ENCODE results near the gene DCUN1D4.

Gene DCUN1D4

DNA sequence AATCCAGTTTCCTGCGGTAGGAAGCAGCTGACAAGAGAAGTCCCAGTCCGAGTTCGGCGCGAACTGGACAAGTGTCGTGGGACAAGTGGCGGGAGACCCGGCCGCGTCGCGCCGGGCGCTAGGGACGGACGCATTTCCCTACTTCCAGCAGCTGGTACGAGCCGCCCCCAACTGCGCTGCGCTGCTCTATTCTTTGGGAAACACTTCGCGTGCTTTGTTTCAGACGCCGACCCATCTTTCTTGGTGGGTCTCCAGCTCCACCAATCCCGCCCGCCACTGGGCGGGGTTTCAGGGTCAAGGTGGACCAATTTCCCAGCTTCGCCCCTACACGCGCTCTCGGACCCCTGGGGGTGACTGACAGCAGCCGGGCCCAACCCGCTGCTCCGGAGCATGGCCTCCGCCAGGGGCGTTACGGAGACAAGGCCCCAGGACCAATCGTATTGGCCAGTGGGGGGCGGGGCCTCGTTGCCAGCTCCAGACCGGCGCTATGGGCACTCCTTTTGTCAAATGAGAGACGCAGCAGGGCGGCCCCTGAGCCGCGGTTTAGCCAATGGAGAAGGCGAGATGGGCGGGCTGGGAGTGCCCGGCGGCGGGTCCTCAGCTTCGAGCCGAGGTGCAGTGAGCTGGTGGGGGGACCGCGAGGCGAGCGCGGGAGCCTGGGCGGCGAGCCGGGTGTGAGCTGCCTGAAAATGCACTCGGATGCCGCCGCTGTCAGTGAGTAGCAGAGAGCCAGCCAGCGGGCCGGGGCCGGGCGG is at the start of gene DCUN1D4:
TSS of gene DCUN1D4 (plus strand) at position 600 of the 755 bp plus-strand sequence. CDS start at position 690, 90 bp downstream.
- peak; percentile 91 to 99 for DNase-seq (ENCODE audit: low read depth in 2 of 2, low spot score in 1 of 2)

DNA sequence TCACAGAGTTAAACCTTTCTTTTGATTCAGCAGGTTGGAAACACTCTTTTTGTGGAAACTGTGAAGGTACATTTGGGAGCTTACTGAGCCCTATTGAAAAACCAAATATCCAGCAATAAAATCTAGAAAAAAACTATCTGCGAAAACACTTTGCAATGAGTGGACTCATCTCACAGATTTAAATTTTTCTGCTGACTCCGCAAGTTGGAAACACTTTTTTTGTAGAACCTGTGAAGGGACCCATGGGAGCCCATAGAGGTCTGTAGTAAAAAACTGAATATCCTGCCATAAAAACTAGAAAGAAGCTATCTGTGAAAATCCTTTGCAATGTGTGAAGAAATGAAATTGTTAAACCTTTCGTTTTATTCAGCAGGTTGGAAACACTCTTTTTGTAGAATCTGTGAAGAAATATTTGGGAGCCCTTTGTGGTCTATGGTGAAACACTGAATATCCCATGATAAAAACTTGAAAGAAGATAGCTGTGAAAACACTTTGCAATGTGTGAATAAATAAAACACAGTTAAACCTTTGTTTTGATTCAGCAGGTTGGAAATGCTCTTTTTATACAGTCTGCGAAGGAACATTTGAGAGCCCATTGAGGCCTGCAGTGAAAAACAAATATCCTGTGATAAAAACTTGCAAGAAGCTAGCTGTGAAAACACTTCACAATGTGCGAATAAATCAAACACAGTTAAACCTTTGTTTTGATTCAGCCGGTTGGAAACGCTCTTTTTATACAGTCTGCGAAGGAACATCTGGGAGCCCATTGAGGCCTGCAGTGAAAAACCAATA is 22.3 kb upstream of the DCUN1D4 start:
- DNase-seq (ENCODE audit: low read depth in 2 of 2, low spot score in 1 of 2): no peak

DNA sequence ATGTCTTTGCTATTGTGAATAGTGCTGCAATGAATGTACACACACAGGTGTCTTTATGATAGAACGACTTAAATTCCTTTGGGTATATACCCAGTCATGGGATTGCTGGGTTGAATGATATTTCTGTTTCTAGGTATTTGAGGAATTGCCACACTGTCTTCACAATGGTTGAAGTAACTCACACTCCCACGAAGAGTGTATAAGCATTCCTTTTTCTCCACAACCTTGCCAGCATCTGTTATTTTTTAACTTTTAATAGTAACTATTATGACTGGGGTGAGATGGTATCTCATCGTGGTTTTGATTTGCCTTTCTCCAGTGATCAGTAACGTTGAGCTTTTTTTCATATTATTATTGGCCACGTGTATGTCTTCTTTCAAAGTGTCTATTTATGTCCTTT is 17.6 kb upstream of the DCUN1D4 start:
- no peak for DNase-seq (ENCODE audit: low read depth in 2 of 2, low spot score in 1 of 2)

DNA sequence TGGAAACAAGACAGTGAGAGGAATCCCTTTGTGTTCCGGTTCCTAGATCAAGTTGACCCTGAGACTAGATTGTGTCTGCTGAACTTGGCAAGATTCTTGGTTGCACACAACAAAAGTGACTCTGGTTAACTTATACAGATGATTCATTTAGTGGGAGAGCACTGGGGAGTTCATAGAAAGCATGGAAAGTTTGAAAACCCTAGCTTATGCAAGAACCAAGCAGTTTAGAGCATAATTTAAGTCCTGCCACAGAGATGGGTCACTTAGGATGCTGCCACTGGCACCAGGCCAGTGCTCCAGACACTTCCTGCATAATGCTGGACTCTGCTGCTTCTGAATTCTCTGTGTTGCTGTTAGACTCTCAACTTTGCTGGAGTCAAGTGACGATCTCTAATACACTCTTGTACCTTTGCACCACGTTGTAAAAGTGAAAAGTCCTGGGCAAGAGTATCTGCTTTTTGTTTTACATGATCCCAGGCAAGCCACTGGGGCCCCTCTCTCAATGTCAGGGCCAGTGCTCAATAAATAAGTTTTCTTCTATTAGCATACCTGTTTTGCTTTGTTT is 12.7 kb upstream of the DCUN1D4 start:
- DNase-seq (ENCODE audit: low read depth in 2 of 2, low spot score in 1 of 2): no peak

DNA sequence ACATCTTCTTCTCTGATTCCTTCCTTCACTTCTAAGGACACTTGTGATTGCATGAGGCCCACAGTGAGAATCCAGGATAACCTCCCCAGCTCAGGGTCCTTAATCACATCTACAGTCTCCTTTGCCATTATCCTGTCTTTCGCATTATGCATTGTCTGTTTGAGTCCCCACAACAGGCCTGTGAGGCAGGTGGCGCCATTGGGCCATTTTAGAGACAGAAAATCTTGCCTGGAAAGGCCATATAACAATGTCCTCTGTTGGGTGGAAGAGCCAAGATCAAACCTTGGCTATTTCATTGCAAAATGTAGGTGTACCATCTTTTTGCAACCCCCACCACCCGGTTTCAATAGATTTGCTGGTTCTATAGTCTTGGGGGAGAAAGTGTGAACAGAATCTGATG is 11.8 kb upstream of the DCUN1D4 start:
- DNase-seq (ENCODE audit: low read depth in 2 of 2, low spot score in 1 of 2): peak; percentile 21 to 47

DNA sequence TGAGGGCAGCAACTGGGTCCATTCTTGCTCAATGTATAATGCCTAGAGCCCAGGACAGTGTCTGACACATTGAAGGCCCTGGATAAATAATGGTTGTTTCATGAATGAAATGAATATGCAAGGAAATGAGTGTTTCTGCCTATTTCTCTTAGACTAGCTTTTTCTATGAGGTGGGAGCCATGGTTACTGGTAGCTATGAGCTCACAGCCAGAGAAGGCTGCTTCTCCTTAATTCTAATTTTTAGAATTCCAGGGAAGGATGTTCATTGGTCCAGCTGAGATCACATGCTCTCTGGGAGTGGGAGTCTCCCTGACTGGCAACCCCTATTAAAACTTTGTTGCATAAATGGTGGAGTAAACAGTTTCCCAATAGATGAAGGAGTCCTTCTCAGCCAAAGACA is 9.7 kb upstream of the DCUN1D4 start:
- DNase-seq (ENCODE audit: low read depth in 2 of 2, low spot score in 1 of 2): no peak

DNA sequence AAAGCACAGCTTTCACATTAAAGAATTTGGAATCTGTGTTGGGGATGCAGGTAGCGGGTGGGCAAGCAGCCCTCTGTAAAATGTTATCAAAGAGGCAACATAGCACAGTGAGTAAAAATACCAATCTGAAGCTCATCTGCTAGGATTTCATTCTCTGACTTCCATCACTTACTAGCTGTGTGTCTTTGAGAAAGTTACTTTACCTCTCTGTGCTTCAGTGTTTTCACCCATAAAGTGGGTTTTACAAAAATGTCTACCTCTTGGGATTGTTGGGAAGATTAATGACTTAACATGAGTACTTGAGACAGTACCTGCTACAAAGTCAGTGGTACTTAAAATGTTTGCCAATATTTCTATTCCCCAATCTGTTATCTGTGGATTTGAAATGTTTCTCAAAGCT is 7.9 kb upstream of the DCUN1D4 start:
- no peak for DNase-seq (ENCODE audit: low read depth in 2 of 2, low spot score in 1 of 2)

DNA sequence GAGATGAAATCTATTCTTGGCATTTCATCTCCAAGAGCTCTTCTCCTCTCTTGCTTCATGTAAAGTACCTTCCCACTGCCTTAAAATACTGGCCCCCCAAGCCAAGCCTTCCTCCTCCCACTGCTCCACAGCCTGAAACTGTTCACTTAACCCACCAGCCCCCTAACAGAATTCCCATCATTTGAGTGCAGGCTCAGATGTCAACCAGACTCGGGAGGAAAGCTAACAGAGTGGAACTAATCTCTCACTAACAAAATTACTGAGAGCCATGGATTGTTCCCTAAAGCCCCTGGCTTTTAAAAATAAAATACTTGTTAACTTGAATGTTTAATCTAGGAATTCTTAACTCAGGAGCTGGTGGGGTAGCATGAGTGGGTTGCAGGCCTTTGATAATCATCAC is 7.1 kb upstream of the DCUN1D4 start:
- DNase-seq (ENCODE audit: low read depth in 2 of 2, low spot score in 1 of 2): no peak

DNA sequence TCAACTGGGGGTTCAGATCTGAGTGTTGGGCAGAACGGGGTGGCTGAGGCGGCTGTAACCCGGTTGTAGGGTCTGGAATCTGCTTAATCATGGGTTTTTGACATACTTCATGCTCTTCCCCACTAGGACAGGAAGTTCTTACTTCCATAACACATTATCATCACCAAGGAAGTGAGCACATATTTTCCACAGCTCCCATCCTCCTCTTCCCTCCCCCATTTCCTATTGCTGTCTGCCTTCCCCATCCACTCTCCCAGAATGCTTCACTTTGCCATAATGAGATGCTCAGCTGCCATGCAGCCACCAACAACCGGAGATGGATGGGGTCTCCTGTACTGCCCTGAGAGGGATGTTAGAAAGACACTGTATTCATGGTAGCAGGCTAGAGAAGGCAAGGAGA is 6.4 kb upstream of the DCUN1D4 start:
- DNase-seq (ENCODE audit: low read depth in 2 of 2, low spot score in 1 of 2): no peak

DNA sequence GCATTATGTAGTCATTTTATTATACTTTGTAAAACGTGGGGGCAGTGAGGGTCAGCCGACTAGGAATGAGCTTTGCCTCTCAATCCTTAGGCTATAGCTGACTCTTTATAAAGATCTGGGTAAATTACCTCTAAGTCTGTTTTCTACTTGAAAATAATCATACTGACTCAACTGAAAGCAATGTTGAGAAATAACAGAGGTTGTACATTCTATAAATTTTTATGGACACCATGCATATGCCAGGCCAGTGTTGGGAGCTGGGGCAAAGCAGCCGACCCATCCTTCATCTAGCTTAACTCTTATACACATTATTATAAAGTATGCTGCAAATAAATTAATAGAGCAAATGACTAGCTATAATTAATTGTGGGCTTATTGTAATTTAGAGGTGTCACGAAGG is 2.2 kb upstream of the DCUN1D4 start:
- DNase-seq (ENCODE audit: low read depth in 2 of 2, low spot score in 1 of 2): no peak

DNA sequence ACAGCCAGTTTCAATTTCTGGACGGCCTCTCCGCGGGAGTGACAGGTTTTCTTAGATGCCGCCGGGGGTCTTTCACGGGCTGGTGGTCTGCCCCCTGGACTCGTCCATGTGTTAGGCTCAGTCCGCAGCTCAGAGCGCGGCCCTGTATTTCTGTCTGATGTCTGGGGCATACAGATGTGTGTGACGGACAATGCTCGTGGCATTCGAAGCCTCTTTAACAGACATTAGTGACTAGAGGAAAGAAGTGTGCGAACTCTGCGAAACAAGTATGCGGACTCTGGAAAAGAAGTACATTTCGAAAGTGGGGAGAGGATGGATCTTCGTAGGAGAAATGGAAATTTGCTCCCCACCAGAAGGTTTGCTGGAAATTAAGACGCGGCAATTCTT is 793 bp upstream of the DCUN1D4 start:
- DNase-seq (ENCODE audit: low read depth in 2 of 2, low spot score in 1 of 2): no peak

DNA sequence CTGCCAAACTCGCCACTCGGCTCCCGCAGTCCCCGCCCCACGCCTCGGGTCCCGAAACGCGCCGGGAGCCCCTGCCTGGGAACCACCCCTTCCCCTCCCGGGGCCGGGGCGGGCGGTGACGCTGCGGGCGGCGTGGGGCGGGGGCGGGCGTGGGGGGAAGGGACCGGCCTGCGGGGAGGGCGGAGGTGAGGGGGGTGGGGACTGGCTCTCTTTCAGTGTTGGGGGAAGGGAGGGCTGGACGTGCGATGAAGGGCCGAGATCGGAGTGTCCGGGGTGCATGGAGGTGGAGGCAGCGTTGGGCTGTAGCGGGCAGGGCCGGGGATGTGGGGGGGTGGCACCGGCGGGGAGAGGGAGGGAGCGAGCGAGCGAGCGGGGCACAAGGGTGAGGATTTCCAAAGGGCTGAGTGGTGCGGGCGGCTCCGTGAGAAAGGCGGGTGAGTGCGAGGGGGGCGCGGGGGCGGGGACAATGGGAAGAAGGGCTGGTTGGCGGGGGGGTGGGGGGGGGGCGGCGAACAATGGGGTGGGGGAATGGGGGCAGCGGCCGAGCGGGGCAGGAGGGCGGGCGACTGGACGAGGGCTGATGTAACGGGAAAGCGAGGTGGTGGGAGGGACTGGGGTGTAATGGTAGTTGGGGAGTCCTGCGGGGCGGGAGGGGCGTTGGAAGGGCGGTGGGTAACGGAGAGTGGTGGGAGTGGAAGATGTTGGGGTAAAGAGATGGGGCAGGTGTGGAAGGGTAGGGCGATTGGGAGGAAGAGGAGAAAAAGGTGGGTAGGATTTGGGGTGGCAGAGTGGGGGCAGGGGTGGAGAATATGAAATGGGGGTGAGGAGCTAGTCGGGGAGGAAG is 578 bp downstream of the DCUN1D4 start:
- peak; percentile 28 to 43 for DNase-seq (ENCODE audit: low read depth in 2 of 2, low spot score in 1 of 2)

DNA sequence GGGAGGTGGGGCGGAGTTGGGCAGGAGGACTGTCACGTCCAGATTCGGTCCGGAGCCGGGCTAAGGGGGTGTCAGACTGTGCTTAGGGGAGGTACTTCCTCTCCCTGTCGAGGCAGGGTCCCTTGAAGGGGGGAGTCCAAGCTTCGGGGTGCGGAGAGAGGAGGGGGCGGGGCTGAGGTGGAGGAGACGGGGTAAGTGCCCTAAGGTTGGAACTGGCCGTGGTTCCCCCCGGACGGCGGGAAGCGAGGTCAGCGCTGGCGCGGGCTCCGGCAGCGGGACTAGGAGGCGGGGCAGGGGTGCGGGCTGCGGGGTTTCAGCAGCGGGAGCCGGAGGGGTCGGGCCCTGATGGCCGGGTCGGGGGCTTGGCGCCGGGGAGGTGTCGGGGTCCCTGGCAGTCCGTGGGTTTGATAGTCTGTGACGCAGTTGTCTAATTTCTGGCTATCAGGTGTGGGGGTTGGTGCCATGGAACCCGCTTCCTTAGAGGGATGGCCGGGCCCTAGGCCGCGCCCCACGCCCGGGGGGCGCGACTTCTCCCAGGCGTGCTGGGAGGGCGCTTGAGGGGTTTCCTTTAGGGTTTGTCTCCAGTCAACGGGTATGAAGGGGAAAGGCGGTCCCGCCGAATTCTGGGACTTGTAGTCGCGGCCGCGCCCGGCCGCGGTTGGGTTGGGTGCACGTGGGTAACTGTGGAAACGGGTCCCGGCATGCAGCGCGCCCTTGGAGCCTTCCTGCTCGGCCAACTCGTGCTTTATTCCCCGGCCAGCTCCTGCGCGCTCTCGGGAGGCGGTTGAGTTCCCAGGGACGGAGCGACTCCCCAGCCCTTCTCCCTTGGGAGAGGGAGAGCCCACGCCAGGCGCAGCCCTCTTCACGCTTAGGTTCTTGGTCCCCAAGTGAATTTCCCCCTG is 1.5 kb downstream of the DCUN1D4 start:
- DNase-seq (ENCODE audit: low read depth in 2 of 2, low spot score in 1 of 2): peak; percentile 55 to 56

DNA sequence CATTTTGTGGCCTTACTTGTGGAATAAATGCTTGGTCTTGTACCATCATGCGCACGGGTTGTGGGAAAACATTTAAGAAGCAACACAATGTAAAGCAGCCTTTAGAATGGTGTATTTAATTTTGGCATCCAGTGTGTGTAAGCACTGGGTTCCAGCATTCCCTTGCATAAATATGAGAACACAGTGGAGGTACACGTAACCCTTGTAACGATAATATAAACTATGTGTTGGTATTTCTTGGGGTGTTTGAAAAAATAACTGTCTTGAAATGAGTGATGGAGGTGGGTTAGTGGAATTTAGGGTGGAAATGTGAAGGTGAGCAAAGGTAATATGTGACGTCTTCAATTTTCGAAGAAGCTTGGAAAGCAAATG is 2.1 kb downstream of the DCUN1D4 start:
- DNase-seq (ENCODE audit: low read depth in 2 of 2, low spot score in 1 of 2): no peak

DNA sequence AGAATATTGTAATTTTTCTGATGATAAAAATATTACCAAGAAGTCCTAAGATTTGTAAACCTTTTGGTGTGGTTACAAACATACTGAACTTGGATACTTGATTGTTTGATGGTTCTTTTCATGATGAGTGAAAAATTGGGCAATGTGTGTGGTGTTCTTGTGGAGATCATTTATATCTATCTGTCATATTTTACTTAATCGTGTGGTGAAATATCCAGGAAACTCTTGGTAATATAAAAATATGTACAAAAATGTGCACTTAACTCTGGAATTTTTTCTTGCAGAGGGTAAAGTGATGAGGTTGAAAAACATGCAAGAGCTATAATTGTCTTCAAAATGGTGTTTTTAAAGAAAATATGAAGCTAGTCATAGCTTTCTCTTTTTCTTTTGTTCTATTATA is 2.8 kb downstream of the DCUN1D4 start:
- no peak for DNase-seq (ENCODE audit: low read depth in 2 of 2, low spot score in 1 of 2)

DNA sequence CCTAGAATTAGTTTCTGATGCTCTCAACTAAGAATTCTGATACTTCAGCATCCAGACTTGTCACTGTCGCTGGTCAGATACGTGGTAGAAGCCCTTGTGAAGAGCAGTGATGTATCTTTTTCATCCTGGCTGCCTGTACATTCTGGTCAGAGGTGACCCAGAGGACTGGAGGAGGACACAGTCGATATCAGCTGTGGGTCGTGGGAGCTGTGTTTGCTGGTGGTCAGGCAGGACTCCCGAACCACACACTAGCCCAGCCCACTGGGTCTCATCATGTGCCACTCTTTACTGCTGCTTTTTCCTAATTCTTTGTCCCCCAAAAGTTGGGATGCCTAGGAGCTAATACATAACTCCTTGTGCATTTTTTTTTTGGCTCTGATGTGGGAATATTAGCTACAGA is 6.5 kb downstream of the DCUN1D4 start:
- DNase-seq (ENCODE audit: low read depth in 2 of 2, low spot score in 1 of 2): no peak

DNA sequence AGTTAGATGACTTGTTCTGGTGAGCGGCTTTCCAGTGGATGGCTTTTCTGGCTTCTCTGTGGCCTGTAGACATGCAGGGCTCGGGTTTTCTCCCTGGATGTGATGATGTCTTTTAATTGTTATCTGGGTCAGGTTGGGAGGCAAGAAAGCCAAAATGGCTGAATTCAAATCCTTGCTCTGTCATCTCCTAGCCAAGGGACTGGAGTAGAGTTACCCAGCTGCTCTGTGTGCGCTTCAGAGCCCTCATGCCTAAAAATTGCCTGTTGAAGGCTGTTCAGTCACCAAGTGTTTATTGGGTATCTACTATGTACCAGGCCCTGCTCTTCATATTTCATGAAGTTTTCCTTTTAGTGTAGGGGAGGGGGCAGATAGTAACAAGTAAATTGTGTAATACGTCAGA is 7.3 kb downstream of the DCUN1D4 start:
- DNase-seq (ENCODE audit: low read depth in 2 of 2, low spot score in 1 of 2): no peak

DNA sequence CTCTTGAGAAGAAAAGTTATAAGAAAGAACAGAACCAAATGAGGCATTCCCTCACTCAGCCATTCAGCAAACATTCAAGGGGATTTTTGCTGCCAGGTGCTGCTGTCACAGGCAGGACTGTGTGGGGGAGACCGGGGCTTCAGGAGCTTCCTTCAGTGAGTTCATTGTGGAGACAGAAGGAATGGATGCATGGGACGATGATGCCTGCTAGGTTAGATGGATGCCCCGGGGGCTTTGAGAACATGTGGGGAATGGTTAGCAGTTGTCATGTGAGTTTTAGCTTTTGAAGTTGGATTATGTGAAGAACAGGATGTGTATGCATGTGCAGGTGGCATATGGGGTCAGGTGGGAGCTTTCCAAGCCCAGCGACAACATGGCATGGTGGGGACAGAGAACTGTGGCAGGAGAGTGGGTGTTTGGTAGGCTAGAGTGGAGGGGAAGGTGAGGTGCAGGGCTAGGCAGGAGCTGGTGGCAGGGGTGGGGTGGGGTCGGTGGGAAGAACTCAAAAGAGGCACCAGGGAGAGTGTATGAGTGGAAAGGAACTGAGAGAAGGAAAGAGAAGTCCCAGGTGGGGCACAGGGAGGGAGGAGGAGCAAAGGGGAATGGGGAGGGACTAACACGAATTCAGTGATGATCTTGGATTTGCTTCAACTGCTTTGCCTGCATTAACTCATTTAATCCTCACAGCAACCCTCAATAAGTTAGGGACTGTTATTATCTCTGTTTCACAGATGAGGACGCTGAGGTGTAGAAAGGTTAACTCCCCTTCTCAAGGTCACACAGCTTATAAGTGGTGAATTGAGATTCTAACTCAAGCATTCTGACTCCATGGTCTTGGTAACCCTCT is 8.4 kb downstream of the DCUN1D4 start:
- DNase-seq (ENCODE audit: low read depth in 2 of 2, low spot score in 1 of 2): no peak

DNA sequence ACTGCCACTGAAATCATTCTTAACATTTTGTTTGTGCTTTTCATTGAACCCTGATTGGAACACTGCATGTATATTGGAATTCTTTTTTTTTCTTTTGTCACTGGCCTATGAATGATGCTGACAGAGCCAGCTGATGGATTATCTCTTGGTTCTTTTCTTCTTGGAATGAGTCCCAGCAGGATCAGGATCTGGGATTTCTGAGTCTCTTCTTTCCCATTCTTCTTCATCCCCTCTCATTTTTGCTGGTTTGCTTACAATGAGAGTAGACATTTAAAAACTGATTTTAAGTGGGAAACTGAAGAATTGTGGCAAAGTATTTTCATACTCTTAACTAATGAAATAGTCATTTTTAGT is 9.0 kb downstream of the DCUN1D4 start:
- no peak for DNase-seq (ENCODE audit: low read depth in 2 of 2, low spot score in 1 of 2)
